Right ventricle myocardium superior (tissue), 1 donor: ENCODE data around the gene OR13G1. TPM values are rescaled to one million over a fixed set of nuclear protein-coding genes. Genes with fewer than 3 reads are reported as not detected.

Source experiments
- total RNA-seq: library from RNA; stranded (reverse); fragmentation: NEBNext Ultra II Directional; extraction: Animal tissue kit (Norgen Biotek cat#: 25700); gene quantifications from one replicate; pipeline ENCODE4 v1.2.1, GENCODE V29; 2021
- donor health status: DM: no; HTN: yes; CAD: no; lungs with severe emphysema.

OR13G1 gene
- total RNA-seq, 1 donor from 2014 or later = not detected

Other genes with a start within 250 kb of the OR13G1 start
- gene OR2B11, start 221.6 kb downstream of the OR13G1 start, total RNA-seq = not detected
- 0.03 TPM for gene OR2C3, start 143.3 kb downstream of the OR13G1 start, total RNA-seq
- 0.24 TPM for gene GCSAML, start 130.6 kb downstream of the OR13G1 start, total RNA-seq
- not detected for gene OR2G2, start 91.4 kb downstream of the OR13G1 start, total RNA-seq
- not detected for gene OR2G3, start 74.2 kb downstream of the OR13G1 start, total RNA-seq
- gene OR6F1, start 36.9 kb upstream of the OR13G1 start, total RNA-seq = not detected
- gene OR14K1, start 58.9 kb upstream of the OR13G1 start, total RNA-seq = not detected
- not detected for gene OR14A2, start 68.4 kb upstream of the OR13G1 start, total RNA-seq
- not detected for gene OR1C1, start 80.8 kb upstream of the OR13G1 start, total RNA-seq
- not detected for gene OR14A16, start 144.4 kb upstream of the OR13G1 start, total RNA-seq
- not detected for gene OR11L1, start 162.2 kb upstream of the OR13G1 start, total RNA-seq
- 0.13 TPM for gene TRIM58, start 177.4 kb upstream of the OR13G1 start, total RNA-seq
- not detected for gene OR2W3, start 215.8 kb upstream of the OR13G1 start, total RNA-seq
- not detected for gene OR2T8, start 240.5 kb upstream of the OR13G1 start, total RNA-seq
- not detected for gene OR2AJ1, start 245.2 kb upstream of the OR13G1 start, total RNA-seq